CD4-positive, alpha-beta T cell (primary cell): ENCODE measurements around the gene PHLDB1. TPM values are rescaled to one million over a fixed set of nuclear protein-coding genes. Genes with fewer than 3 reads are reported as not detected.

ENCODE experiments used
- ATAC-seq: fragments of 200-7000 bp; cut with Tn5 transposase; one replicate; pipeline ENCODE4 v1.10.0; 2022; ENCODE audit warnings: mild to moderate bottlenecking; ENCODE audit not compliant: poor library complexity
- CTCF ChIA-PET: fragments of 350-600 bp; sonication (Branson Sonifier 250); formaldehyde crosslinking; loops from one replicate; lab custom pipeline; 2021; ENCODE audit warnings: antibody characterized with exemption, inconsistent platforms; lab: Charles Lee
- POLR2A ChIA-PET: fragments of 350-600 bp; sonication (Branson Sonifier 250); formaldehyde crosslinking; loops from one replicate; lab custom pipeline; 2021; ENCODE audit warnings: antibody characterized with exemption, inconsistent platforms; lab: Charles Lee
- DNase-seq, 14 experiments: peaks; one replicate each; pipeline ENCODE4 v3.0.0-alpha.2; 2013 to 2020; ENCODE audit warnings: mixed read lengths in 2 of 14
- H3K27ac ChIP-seq, 2 donors: one replicate each; pipeline versions ENCODE4 v1.5.1 to v1.7.0; 2013; ENCODE audit warnings: low read length in 2 of 2, low read depth in 1 of 2, mild to moderate bottlenecking in 1 of 2
- H3K27me3 ChIP-seq, 2 experiments: 1 replicate in 1 of 2; 2 replicates in 1 of 2; pipeline versions ENCODE4 v1.6.1 to v1.7.0; 2013; ENCODE audit warnings: low read length in 2 of 2, control low read depth in 1 of 2, mild to moderate bottlenecking in 1 of 2, moderate library complexity in 1 of 2; ENCODE audit not compliant: insufficient read depth in 2 of 2, control insufficient read depth in 1 of 2
- H3K36me3 ChIP-seq: one replicate; pipeline ENCODE4 v1.6.1; 2013; ENCODE audit warnings: low read length, control low read depth; ENCODE audit not compliant: insufficient read depth
- H3K4me1 ChIP-seq: one replicate; pipeline ENCODE4 v1.6.1; 2013; ENCODE audit warnings: low read length, control low read depth; ENCODE audit not compliant: insufficient read depth
- H3K4me3 ChIP-seq: one replicate; pipeline ENCODE4 v1.5.1; 2013; ENCODE audit warnings: mild to moderate bottlenecking, low read length, moderate library complexity
- H3K9me3 ChIP-seq, 2 experiments: 1 replicate in 1 of 2; 2 replicates in 1 of 2; pipeline versions ENCODE4 v1.6.1 to v1.7.0; 2013; ENCODE audit warnings: low read length in 2 of 2, mild to moderate bottlenecking in 2 of 2, control low read depth in 1 of 2, moderate library complexity in 1 of 2; ENCODE audit not compliant: control insufficient read depth in 1 of 2, insufficient read depth in 1 of 2
- H3K27ac Mint-ChIP-seq: one replicate; pipeline ENCODE4 v1.8.0; 2020; ENCODE audit warnings: mixed read lengths
- H3K27me3 Mint-ChIP-seq: one replicate; pipeline ENCODE4 v1.8.0; 2021; ENCODE audit warnings: mixed read lengths
- H3K36me3 Mint-ChIP-seq: one replicate; pipeline ENCODE4 v1.8.0; 2021; ENCODE audit warnings: low read depth, mixed read lengths
- H3K4me1 Mint-ChIP-seq: one replicate; pipeline ENCODE4 v1.8.0; 2021; ENCODE audit warnings: low read depth, mixed read lengths
- H3K4me3 Mint-ChIP-seq: one replicate; pipeline ENCODE4 v1.8.0; 2020; ENCODE audit warnings: mild to moderate bottlenecking, mixed read lengths
- H3K9me3 Mint-ChIP-seq: one replicate; pipeline ENCODE4 v1.8.0; 2020; ENCODE audit warnings: mixed read lengths
- intact Hi-C, 2 experiments: fragments of 100-400 bp; cut with DNase I in 1 of 2; cut with micrococcal nuclease in 1 of 2; formaldehyde crosslinking; loops; one replicate each; pipeline versions ENCODE4 v1.15.1 to v1.9.0; 2023 to 2025; cut with DNase I, micrococcal nuclease
- total RNA-seq, 174 experiments: library from RNA in 2 of 174; stranded (reverse) in 2 of 174; gene quantifications; one replicate each; pipeline ENCODE4 v1.2.3 and lab custom pipeline; 2021 to 2026
- TF ChIP-seq, protein P1 (sequence below): fragments of 200-600 bp; IDR thresholded peaks from one replicate; pipeline ENCODE4 v1.8.0; 2022; ENCODE audit warnings: antibody characterized with exemption, mild to moderate bottlenecking

PHLDB1 gene
- total RNA-seq, 2 experiments from 2014 or later, result 1.8 to 2.3 TPM

DNA sequence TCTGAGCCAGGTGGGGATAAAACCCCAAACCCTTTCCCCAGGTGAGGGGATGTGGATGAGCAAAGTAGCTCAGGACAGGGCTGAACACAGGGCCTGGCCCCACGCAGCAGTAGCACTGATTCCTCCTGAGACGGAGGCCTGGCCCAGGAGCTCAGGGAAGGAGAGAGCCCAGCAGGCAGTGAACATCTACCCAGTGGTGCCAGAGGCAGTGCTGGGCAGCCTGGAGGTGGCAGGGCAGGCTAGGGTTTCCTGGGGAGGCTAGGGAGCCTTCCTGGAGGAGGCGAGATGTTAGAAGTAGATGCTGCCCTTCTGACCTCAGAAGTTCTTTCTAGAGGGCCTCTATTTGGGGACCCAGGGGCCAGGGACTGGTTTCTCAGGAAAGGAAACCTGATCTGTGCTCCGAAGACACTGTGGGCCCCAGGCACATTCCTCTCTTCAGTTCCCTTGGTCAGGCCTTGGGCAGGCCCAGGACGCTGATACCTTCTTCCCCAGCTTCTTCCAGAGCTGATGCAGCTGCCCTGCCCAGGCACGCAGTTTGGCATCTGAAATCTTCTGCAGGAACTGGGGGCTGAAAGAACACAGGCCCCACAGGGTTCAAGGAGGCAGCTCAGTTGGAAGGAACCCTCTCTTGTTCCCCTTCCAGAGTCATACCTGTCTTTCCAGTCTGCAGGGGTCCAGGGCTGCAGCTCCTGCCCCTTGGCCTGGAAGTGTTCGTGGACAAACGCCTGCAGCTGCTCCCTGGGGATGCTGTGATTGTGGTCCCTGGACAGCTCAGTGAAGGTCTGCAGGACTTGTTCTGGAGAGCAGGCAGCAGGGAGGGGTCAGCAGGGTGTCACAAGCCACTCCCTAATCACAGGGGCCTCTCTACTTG, 55.2 kb downstream of the PHLDB1 start:
- H3K4me1 Mint-ChIP-seq, result no peaks in the 10 kb centered on the region
- Histone ChIP-seq H3K4me3 (no peak overlapping the region), H3K4me1 (peaks cover 13% of the 10 kb centered on the region), H3K9me3 (no peaks in the 10 kb centered on the region), H3K27me3 (no peaks in the 10 kb centered on the region), H3K36me3 (no peaks in the 10 kb centered on the region), H3K27ac (no peak overlapping the region)
- ChIA-PET CTCF (interaction anchor here (0.5 kb wide), 1 partner anchor 193 kb away, joined by 4 read pairs; no protein-coding TSS in a partner anchor), POLR2A (no interaction called here)
- DNase-seq (no peak), ATAC-seq (no peak)
- intact Hi-C loops, result no loop called here
- H3K9me3 Mint-ChIP-seq, result no peaks in the 10 kb centered on the region
- no peaks in the 10 kb centered on the region for H3K27me3 Mint-ChIP-seq
- H3K27ac Mint-ChIP-seq, result no peak overlapping the region
- no peaks in the 10 kb centered on the region for H3K36me3 Mint-ChIP-seq
- no peak overlapping the region for H3K4me3 Mint-ChIP-seq
- TF ChIP-seq, protein P1, sequence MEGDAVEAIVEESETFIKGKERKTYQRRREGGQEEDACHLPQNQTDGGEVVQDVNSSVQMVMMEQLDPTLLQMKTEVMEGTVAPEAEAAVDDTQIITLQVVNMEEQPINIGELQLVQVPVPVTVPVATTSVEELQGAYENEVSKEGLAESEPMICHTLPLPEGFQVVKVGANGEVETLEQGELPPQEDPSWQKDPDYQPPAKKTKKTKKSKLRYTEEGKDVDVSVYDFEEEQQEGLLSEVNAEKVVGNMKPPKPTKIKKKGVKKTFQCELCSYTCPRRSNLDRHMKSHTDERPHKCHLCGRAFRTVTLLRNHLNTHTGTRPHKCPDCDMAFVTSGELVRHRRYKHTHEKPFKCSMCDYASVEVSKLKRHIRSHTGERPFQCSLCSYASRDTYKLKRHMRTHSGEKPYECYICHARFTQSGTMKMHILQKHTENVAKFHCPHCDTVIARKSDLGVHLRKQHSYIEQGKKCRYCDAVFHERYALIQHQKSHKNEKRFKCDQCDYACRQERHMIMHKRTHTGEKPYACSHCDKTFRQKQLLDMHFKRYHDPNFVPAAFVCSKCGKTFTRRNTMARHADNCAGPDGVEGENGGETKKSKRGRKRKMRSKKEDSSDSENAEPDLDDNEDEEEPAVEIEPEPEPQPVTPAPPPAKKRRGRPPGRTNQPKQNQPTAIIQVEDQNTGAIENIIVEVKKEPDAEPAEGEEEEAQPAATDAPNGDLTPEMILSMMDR, result no peak

GRCh38 chr11:118663381-118663780, 56.0 kb downstream of the PHLDB1 start:
- intact Hi-C loops, result no loop called here
- TF ChIP-seq, protein P1, result no peak
- ATAC-seq (no peak), DNase-seq (no peak)
- Mint-ChIP-seq H3K9me3 (no peaks in the 10 kb centered on the region), H3K4me3 (no peak overlapping the region), H3K36me3 (no peaks in the 10 kb centered on the region), H3K27ac (no peak overlapping the region), H3K27me3 (no peaks in the 10 kb centered on the region), H3K4me1 (no peaks in the 10 kb centered on the region)
- H3K27me3 ChIP-seq, result no peaks in the 10 kb centered on the region
- H3K27ac ChIP-seq, result no peak overlapping the region
- H3K36me3 ChIP-seq, result no peaks in the 10 kb centered on the region
- peaks cover 13% of the 10 kb centered on the region for H3K4me1 ChIP-seq
- H3K4me3 ChIP-seq, result no peak overlapping the region
- ChIA-PET CTCF (interaction anchor here (0.5 kb wide), 1 partner anchor 192 kb away, joined by 4 read pairs; no protein-coding TSS in a partner anchor), POLR2A (no interaction called here)
- H3K9me3 ChIP-seq, result no peaks in the 10 kb centered on the region

DNA sequence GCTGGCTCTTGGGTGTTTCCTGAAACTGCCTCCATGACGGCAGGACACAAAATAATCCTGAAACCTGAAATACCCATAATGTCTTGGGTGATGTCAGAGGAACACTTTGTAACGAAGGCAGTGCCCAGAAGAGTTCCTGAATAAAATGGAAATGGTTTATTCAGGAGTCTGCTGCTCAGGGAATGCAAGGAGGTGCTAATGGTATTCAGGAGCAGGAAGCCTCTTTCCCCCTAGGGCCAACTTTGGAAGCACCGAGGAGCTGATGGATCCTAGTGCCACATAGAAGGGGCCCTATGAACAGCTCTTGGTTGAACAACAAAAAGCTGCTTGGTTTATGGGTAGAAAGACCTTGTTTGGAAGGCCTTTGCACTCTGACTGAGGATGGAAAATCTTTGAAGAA, 56.5 kb downstream of the PHLDB1 start:
- DNase-seq, result no peak
- no peak for ATAC-seq
- Histone ChIP-seq H3K27me3 (no peaks in the 10 kb centered on the region), H3K4me1 (peaks cover 13% of the 10 kb centered on the region), H3K27ac (no peak overlapping the region), H3K4me3 (no peak overlapping the region), H3K36me3 (no peaks in the 10 kb centered on the region), H3K9me3 (no peaks in the 10 kb centered on the region)
- CTCF ChIA-PET, result no interaction called here
- H3K27ac Mint-ChIP-seq, result no peak overlapping the region
- no peaks in the 10 kb centered on the region for H3K27me3 Mint-ChIP-seq
- POLR2A ChIA-PET, result no interaction called here
- no peaks in the 10 kb centered on the region for H3K9me3 Mint-ChIP-seq
- no peaks in the 10 kb centered on the region for H3K36me3 Mint-ChIP-seq
- intact Hi-C loops, result no loop called here
- no peak overlapping the region for H3K4me3 Mint-ChIP-seq
- TF ChIP-seq, protein P1, result no peak
- no peaks in the 10 kb centered on the region for H3K4me1 Mint-ChIP-seq
